ENCODE data around the gene ZDHHC14. TPM values are rescaled to one million over a fixed set of nuclear protein-coding genes. Genes with fewer than 3 reads are reported as not detected.

The ZDHHC14 gene
- total and polyA plus RNA-seq, 2 of the 8 experiments (the other 6 are each of a cell fraction or from before 2014, with no cell fraction given), result 2.9 to 5.3 TPM

DNA sequence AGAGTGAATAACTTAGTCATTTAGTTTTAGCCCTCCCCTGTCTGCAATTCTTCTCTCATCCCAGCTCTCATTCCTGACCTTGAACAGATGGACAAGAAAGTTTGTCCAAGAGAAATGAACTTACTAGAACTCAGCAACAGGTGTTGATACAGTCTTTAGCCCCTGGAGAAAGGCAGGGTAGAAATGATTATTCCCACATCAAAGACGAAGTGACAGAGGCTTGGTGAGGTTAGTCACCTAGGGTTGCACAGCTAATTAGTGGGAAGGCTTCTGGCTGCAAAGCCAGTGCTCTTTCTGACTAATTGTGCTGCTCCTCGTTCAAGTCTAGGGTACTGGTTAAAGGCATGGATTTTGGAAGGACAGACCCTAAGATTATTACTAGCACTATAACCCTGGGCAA lies 4.5 kb downstream of the ZDHHC14 start:
- no peak overlapping the region for H3K4me3 ChIP-seq (ENCODE audit: extremely low read depth in 1 of 4, insufficient read depth in 2 of 4, low read depth in 3 of 4, low read length in 4 of 4)
- H3K9ac ChIP-seq (replicated peaks in 1 of 4; ENCODE audit: extremely low read depth in 1 of 4, low read depth in 3 of 4, low read length in 3 of 4), result no peak overlapping the region
- H3K27me3 ChIP-seq (replicated peaks in 1 of 4; ENCODE audit: control insufficient read depth in 3 of 4, extremely low read depth in 1 of 4, insufficient read depth in 3 of 4, low read length in 3 of 4), result peaks cover 5 to 19% (median 11%) of the 10 kb centered on the region in 4 experiments; a peak in 6 of 7 replicates
- no peak overlapping the region for H3K18ac ChIP-seq (ENCODE audit: extremely low read depth, low read length)
- no peak for DNase-seq (ENCODE audit: low read depth in 1 of 2, low spot score in 2 of 2)
- H2BK15ac ChIP-seq (ENCODE audit: low read length), result no peak overlapping the region
- H3K4me1 ChIP-seq (replicated peaks in 1 of 4; ENCODE audit: control insufficient read depth in 3 of 4, insufficient read depth in 4 of 4, low read length in 3 of 4), result peaks cover 0 to 4% (median 2%) of the 10 kb centered on the region in 4 experiments; a peak in 3 of 7 replicates
- H3K56ac ChIP-seq (replicated peaks; ENCODE audit: insufficient read length, low read depth, low read length), result no peak overlapping the region
- no peak overlapping the region for H4K5ac ChIP-seq (ENCODE audit: insufficient read length, low read depth, low read length)
- no peak overlapping the region for H3K4ac ChIP-seq (replicated peaks; ENCODE audit: insufficient read length, low read depth, low read length)
- ChIA-PET POLR2A (ENCODE audit: partially characterized antibody) (interaction anchor here (1.0 kb wide), 1 partner anchor 11 kb away, joined by 3 read pairs; no protein-coding TSS in a partner anchor), CTCF (ENCODE audit: partially characterized antibody) (interaction anchor here (1.0 to 1.6 kb wide), 4 partner anchors 8 to 62 kb away, joined by 3 to 8 read pairs (median 3); partner anchors contain the start of gene TMEM242)
- no peak overlapping the region for H2BK120ac ChIP-seq (replicated peaks; ENCODE audit: low read depth, low read length)
- 78% methylated on average over 2 of the region's 2 CpGs; no CpG with 5 or more reads in 1 of the 2 experiments for WGBS, 2 experiments (ENCODE audit: extremely low coverage in 1 of 2, insufficient coverage in 1 of 2, insufficient read length in 1 of 2, insufficient replicate concordance in 2 of 2, low coverage in 1 of 2, low lambda C conversion rate in 2 of 2, missing lambda C conversion rate in 1 of 2)
- H3K23ac ChIP-seq (ENCODE audit: insufficient read length), result no peak overlapping the region
- no peaks in the 10 kb centered on the region for H4K20me1 ChIP-seq (replicated peaks in 1 of 2; ENCODE audit: control insufficient read depth in 1 of 2, insufficient read depth in 2 of 2, low read length in 2 of 2)
- H2AFZ ChIP-seq (ENCODE audit: low read length), result no peak overlapping the region
- no peak overlapping the region for H2BK5ac ChIP-seq (ENCODE audit: low read depth, low read length)
- no peaks in the 10 kb centered on the region; the same call in 1 of the 2 replicates for H3K23me2 ChIP-seq (ENCODE audit: low read depth, low read length)
- H4K8ac ChIP-seq (ENCODE audit: extremely low read depth, insufficient read depth, low read length), result no peak overlapping the region
- peaks cover 0 to 14% of the 10 kb centered on the region in 2 experiments; a peak in 2 of 4 replicates for H3K9me3 ChIP-seq (ENCODE audit: insufficient read depth in 2 of 2, low read depth in 1 of 2, low read length in 1 of 2)
- no peak overlapping the region for H3K14ac ChIP-seq (ENCODE audit: insufficient read length)
- no peak overlapping the region for H3K27ac ChIP-seq (ENCODE audit: low read depth, low read length)
- no peak overlapping the region for H2BK12ac ChIP-seq (ENCODE audit: low read depth, low read length)
- H2AK5ac ChIP-seq (ENCODE audit: low read depth, low read length), result no peak overlapping the region
- no peaks in the 10 kb centered on the region; a peak in 1 of 8 replicates for H3K36me3 ChIP-seq (ENCODE audit: control insufficient read depth in 2 of 4, insufficient read depth in 4 of 4, low read length in 3 of 4)
- no peaks in the 10 kb centered on the region for H3K79me1 ChIP-seq (ENCODE audit: low read depth, low read length)
- no peaks in the 10 kb centered on the region; a peak in 1 of 4 replicates for H3K79me2 ChIP-seq (ENCODE audit: control insufficient read depth in 1 of 2, insufficient read depth in 2 of 2, low read length in 2 of 2)
- FAIRE-seq, result no peak
- no peak overlapping the region for H3K4me2 ChIP-seq (ENCODE audit: insufficient read depth in 1 of 2, low read depth in 2 of 2, low read length in 2 of 2)
- H2BK20ac ChIP-seq (ENCODE audit: low read length), result no peak overlapping the region
- no peak overlapping the region for H4K91ac ChIP-seq (replicated peaks; ENCODE audit: insufficient read length, low read length)
- TF ChIP-seq GABPA (IDR thresholded peaks at IDR 0.05; ENCODE audit: borderline replicate concordance, insufficient read depth, low read length) (no peak), SAP30 (IDR thresholded peaks at IDR 0.05; ENCODE audit: insufficient read depth, insufficient replicate concordance, low read length) (no peak), KDM5A (IDR thresholded peaks at IDR 0.05; ENCODE audit: low read length) (no peak), ATF2 (IDR thresholded peaks at IDR 0.05; ENCODE audit: low read length) (no peak), E2F6 (IDR thresholded peaks at IDR 0.05) (no peak), KDM1A (IDR thresholded peaks at IDR 0.05; ENCODE audit: borderline replicate concordance, low read length) (no peak), CTBP2 (IDR thresholded peaks at IDR 0.05; ENCODE audit: borderline replicate concordance, insufficient read depth, insufficient read length, low read length) (no peak), CREB1 (IDR thresholded peaks at IDR 0.05) (no peak), TCF12 (IDR thresholded peaks at IDR 0.05; ENCODE audit: low read depth, low read length) (no peak)
- TF ChIP-seq, protein P1, sequence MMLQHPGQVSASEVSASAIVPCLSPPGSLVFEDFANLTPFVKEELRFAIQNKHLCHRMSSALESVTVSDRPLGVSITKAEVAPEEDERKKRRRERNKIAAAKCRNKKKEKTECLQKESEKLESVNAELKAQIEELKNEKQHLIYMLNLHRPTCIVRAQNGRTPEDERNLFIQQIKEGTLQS (IDR thresholded peaks at IDR 0.05; ENCODE audit: insufficient read depth, low read depth, low read length), result no peak
